Stimulated activated effector memory CD8-positive, alpha-beta T cell treated with anti-CD3 and anti-CD28 coated beads, Interleukin-12 subunit alpha, Interleukin-12 subunit beta, amount 100 ng/mL, for 72 hours (primary cell): ENCODE measurements around the gene ITPK1.
"Not testable (repeated sequence)": the region's sequence is repeated elsewhere in the genome, so short reads cannot be mapped to it uniquely, and the experiment has no call there.

Experiments
- ATAC-seq: fragments of 150-1000 bp; cut with Tn5 transposase; 2 replicates; pipeline ENCODE4 v1.10.0; 2021
- DNase-seq, 2 donors: peaks; one replicate each; pipeline ENCODE4 v3.0.0; 2021 to 2022; ENCODE audit warnings: low spot score in 2 of 2
- H3K27ac Mint-ChIP-seq: one replicate; pipeline ENCODE4 v1.8.0; 2022; ENCODE audit warnings: mild to moderate bottlenecking, mixed read lengths
- H3K36me3 Mint-ChIP-seq: one replicate; pipeline ENCODE4 v1.8.0; 2022; ENCODE audit warnings: mild to moderate bottlenecking, mixed read lengths
- H3K4me1 Mint-ChIP-seq: one replicate; pipeline ENCODE4 v1.8.0; 2022; ENCODE audit warnings: mixed read lengths
- H3K4me3 Mint-ChIP-seq: one replicate; pipeline ENCODE4 v1.8.0; 2022; ENCODE audit warnings: mild to moderate bottlenecking, mixed read lengths
- H3K9me3 Mint-ChIP-seq: one replicate; pipeline ENCODE4 v1.8.0; 2022; ENCODE audit warnings: mixed read lengths

Gene ITPK1

DNA sequence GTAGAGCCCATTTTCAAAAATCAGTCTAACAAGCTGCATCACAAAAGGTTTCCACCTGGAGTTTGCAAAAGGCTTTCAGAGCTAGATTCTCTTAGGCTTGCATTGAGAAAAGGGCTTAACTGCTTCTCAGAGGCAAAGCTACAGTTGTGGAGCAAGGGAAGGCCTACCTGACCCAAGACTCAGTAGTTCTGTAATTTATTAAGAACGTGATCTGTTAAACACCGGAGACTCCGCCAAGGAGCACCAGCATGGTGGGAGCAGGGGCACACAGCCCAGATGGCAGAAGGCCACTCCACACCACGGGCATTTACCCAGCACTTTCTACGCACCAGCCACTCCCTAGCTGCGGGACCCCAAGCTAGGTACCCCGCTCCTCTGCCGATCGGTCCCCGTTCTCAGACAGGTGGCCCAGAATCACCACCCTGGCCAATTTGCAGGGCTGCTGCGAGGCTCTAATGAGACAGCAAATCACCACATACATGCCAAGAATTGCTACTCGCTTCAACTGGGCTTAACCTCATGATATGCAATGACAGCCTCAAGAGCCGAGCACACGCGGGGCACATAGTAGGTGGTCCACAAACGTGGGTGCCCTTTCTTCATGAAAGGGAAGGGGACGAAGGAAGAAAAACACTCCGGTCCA, 1.5 kb downstream of the ITPK1 start:
- peak in 1 of 2 donors; percentile 55 for DNase-seq

DNA sequence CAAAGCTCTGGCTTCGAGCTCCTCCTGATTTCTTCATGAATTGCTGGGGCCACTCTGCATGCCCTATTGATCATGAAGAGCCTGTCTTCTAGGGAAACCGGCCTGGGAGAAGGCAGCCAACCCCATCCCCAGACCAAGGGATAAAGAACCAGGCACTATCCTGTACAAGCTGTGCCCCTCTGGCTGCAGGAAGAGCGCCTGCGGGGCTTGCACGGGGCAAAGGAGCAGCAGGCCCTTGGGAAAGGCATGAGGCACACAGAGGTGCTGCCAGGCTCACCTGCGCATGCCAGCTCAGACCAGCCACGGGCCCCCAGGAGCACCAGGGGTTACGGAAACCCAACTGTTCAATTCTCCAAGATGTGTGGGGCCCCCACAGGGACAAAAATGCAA, 2.1 kb downstream of the ITPK1 start:
- Mint-ChIP-seq H3K27ac (peak overlapping the region; percentile 75), H3K36me3 (no peaks in the 10 kb centered on the region), H3K9me3 (no peaks in the 10 kb centered on the region), H3K4me3 (peak overlapping the region; percentile 70), H3K4me1 (peaks cover 47% of the 10 kb centered on the region)
- DNase-seq (no peak), ATAC-seq (no peak)

More for the DNA sequence above, 1.5 kb downstream of the ITPK1 start:
- Mint-ChIP-seq H3K9me3 (no peaks in the 10 kb centered on the region), H3K4me1 (peaks cover 44% of the 10 kb centered on the region), H3K36me3 (no peaks in the 10 kb centered on the region), H3K27ac (peak overlapping the region; percentile 69), H3K4me3 (peak overlapping the region; percentile 70)
- no peak for ATAC-seq

DNA sequence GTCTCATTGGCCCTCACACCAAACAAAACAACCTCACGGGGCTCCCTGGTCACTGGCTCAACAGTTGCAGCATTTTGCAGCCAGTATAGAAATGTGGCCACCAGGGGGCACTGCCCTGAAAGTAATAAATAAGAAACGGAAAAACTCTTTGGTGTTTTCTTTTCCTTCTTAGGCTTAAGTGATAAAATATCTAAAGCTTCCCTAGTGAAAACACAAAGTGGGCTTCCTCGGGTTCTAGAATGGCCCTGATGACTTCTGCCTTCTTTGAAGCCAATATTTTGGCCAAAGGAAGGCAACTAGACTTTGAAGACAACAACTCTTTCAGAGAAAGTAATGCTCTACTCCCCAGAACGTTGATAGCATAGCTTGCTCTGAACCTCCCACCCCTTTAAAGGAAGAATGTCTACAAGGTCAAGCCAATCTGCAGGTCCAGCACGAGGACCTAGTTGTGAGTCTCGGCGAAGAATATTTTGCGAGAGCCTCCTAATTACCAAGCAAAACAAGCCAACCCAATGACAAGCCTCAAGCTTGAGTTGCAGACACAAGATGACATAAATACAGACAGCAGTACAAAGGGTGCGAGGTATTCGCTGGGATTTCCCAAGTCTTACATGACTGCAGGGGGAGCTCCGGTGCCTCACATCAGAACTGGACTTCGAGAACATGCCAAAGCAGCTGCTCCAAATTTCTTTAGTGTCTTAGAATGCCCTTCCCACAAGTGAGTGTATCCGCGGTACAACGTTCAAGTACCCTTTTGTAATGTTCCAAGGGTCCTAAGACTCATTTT, 2.6 kb downstream of the ITPK1 start:
- H3K4me3 Mint-ChIP-seq, result peak overlapping the region; percentile 70

DNA sequence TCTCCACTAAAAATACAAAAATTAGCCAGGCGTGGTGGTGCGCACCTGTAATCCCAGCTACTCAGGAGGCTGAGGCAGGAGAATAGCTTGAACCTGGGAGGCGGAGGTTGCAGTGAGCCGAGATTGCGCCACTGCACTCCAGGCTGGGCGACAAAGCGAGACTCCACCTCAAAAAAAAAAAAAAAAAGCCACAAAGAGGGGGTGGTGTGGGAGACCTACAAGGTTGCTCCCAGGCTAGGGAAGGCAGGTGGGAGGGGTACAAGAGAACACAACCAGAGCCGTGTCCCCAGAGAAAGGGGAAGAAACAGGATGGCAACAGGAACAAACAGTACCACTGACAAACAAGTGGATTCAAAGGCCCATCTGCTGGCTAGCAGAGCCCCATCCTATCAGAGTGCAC, 4.2 kb downstream of the ITPK1 start:
- not testable (repeated sequence) for DNase-seq, ATAC-seq, H3K4me3 Mint-ChIP-seq, H3K36me3 Mint-ChIP-seq, H3K9me3 Mint-ChIP-seq, H3K27ac Mint-ChIP-seq
- peaks cover 53% of the 10 kb centered on the region for H3K4me1 Mint-ChIP-seq

More for the DNA sequence above, 2.6 kb downstream of the ITPK1 start:
- Mint-ChIP-seq H3K27ac (peak overlapping the region; percentile 75), H3K36me3 (no peaks in the 10 kb centered on the region), H3K4me1 (peaks cover 52% of the 10 kb centered on the region), H3K9me3 (no peaks in the 10 kb centered on the region)
- DNase-seq (peak; percentile 63 to 90), ATAC-seq (peak; percentile 51)

DNA sequence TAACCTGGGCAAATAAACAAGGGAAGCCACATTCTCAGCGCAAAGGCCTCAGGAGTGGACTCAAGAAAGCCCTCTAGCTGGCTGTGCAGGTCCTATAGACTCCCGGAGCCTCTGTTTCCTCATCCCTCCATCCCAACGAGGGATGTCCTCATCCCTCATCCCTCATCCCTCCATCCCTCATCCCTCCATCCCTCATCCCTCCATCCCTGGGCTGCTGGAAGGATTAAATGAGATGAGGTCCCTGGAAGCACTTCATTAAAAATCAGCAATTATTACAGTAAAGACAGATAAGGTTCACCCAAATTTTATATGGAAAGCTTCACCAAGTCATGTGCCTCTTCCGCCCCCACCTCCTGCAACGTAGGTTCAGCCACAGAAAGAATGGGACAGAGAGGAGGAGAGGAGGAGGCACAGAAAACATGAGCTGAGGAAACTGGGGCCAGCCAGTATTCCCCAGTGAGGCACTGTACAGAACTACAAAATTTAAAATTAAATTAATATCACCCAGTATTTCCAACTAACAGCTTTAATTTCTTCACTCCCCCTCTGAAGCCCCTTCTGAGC, 4.8 kb downstream of the ITPK1 start:
- no peaks in the 10 kb centered on the region for H3K9me3 Mint-ChIP-seq
- H3K36me3 Mint-ChIP-seq, result no peaks in the 10 kb centered on the region
- H3K27ac Mint-ChIP-seq, result no peak overlapping the region
- DNase-seq, result no peak
- no peak for ATAC-seq
- peaks cover 49% of the 10 kb centered on the region for H3K4me1 Mint-ChIP-seq
- H3K4me3 Mint-ChIP-seq, result no peak overlapping the region

DNA sequence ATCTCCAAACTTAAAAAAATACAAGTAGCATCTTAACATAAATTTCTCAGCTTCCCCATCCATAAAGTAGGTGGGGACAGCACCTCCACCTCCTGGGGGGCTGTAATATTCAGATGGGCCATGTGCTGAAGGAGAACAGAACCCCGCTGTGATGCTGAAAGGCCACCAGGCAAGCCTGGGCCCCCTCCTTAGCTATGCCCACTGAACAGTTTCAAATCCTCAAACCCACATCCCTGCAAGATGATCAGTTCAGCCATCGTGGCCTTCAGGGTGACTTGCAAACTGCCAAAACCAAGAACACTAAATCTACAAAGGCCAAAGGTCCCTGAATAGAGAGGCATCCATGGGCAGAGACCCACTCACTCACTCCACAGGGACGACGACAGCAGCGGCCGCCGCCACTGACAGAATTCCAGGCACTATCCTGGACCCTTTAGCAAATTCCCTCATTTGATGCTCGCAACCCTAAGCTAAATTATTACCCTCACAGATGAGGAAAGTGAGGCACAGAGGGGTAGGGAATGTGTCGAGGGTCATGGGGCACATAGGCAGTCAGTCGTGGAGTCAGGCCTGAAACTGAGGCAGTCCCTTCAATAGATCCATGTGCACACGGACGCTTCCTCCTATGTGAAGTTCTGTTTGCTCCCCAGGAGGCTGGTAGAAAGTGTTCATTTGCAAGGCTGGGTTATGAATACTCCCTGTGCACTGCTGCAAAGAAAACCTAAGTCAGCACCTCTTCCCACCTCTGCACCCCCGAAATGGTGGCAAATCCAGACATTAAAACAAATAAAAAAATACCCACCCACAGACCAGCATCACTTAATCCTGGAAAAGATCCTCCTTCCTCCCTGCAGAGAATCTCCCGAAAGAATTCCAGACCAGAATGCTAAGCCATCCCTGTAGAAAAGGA, 5.9 kb downstream of the ITPK1 start:
- H3K36me3 Mint-ChIP-seq, result no peaks in the 10 kb centered on the region
- ATAC-seq (no peak), DNase-seq (no peak)
- H3K4me3 Mint-ChIP-seq, result no peak overlapping the region
- no peaks in the 10 kb centered on the region for H3K9me3 Mint-ChIP-seq
- no peak overlapping the region for H3K27ac Mint-ChIP-seq
- peaks cover 50% of the 10 kb centered on the region for H3K4me1 Mint-ChIP-seq

DNA sequence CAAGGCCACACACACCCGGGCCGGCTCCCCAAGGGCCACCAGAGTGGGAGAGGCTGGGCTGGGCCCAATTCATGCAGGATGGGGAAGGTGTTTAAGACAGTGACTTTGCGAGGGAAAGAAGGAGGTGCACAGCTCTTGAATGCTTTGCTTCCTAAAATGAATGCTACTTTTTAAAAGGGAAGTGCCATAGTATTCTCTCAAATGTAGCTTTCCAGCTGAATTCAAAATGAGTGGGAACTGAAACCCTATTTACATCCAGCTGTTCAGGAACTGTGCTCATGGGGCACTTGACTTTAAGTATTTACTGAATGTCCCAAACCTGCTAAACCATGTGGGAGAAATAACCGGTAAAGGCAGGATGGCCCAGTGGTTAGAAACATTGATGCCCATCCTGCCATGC, 7.6 kb downstream of the ITPK1 start:
- Mint-ChIP-seq H3K4me1 (peaks cover 53% of the 10 kb centered on the region), H3K9me3 (no peaks in the 10 kb centered on the region), H3K27ac (no peak overlapping the region), H3K4me3 (no peak overlapping the region), H3K36me3 (peaks cover 5% of the 10 kb centered on the region)
- no peak for DNase-seq
- ATAC-seq, result no peak

DNA sequence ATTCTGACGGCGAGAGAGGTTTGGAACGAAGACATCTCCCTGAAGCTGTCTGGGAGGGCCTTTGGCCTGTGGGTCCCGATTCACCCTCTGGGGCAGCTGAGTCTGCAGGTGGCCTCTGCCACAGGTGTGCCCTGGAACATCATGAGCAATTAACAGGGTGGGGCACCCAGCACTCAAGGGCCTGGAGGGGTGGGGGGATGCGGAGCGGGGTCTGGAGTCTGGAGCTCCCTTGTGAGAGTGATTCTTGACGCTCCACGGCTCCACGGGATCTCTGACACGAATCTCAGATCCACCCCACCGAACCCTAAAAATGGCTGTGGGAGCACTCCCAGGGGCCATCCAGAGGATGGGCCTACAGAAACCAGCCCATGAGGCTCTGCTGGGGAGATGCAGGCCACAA, 8.3 kb downstream of the ITPK1 start:
- Mint-ChIP-seq H3K4me1 (peaks cover 47% of the 10 kb centered on the region), H3K27ac (peak overlapping the region; percentile 26), H3K9me3 (no peaks in the 10 kb centered on the region), H3K4me3 (no peak overlapping the region), H3K36me3 (peaks cover 7% of the 10 kb centered on the region)
- no peak for ATAC-seq
- no peak for DNase-seq

DNA sequence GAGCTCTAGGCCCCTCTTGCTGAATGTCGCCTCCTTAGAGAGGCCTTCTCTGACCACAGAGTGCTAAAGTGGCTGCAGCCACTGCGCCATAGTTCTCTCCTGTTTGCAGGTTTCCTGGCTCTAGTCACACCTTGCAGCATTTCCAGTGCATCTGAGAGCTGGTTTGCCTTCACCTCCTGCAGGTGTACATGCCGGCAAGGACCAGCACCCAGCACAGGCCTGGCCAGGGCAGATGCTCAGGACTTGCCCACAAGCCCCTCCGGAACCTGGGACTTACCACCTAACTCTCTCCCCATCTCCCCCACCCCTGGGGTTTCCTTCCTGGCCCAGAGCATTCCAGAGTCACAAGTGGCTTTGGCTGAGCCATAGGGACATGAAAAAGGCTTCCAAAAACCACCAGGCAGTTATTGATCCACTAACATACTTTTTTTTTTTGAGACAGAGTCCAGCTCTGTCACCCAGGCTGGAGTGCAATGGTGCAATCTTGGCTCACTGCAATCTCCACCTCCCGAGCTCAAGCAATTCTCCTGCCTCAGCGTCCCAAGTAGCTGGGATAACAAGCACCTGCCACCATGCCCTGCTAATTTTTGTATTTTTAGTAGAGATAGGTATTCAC, 9.1 kb downstream of the ITPK1 start:
- DNase-seq (no peak), ATAC-seq (no peak)
- Mint-ChIP-seq H3K4me3 (no peak overlapping the region), H3K36me3 (peaks cover 7% of the 10 kb centered on the region), H3K9me3 (no peaks in the 10 kb centered on the region), H3K4me1 (peaks cover 47% of the 10 kb centered on the region), H3K27ac (peak overlapping the region; percentile 26)

DNA sequence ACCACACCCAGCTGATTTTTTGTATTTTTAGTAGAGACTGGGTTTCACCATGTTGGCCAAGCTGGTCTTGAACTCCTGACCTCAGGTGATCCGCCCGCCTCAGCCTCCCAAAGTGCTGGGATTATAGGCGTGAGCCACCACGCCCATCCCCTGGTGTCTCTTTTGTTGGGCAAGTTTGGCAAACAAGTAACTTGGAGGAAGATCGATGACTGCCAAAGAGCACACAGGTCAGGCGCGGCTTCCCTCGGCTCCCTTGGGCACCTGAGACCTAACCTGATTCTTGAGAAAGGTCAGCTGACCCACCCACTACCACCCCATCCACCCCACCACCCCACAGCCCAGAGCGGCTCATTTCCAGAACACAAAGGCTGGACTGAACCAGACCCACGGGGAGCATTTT, 9.9 kb downstream of the ITPK1 start:
- H3K36me3 Mint-ChIP-seq, DNase-seq, ATAC-seq, H3K4me3 Mint-ChIP-seq, H3K9me3 Mint-ChIP-seq, H3K27ac Mint-ChIP-seq: not testable (repeated sequence)
- H3K4me1 Mint-ChIP-seq, result peaks cover 51% of the 10 kb centered on the region

DNA sequence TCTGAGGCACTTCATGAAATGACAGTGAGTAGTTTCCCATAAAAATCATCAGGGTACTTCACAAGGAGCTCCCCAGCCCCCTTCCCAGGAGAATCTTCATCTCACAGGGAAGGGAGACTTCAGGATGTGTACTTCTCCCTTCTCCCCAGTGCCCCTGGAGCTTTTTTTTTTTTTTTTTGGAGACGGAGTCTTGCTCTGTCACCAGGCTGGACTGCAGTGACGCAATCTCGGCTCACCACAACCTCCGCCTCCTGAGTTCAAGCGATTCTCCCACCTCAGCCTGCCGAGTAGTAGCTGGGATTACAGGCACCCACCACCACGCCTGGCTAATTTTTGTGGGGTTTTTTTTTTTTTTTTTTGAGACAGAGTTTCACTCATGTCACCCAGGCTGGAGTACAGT, 10.4 kb downstream of the ITPK1 start:
- ATAC-seq (no peak), DNase-seq (no peak)
- Mint-ChIP-seq H3K4me3 (no peak overlapping the region), H3K36me3 (peaks cover 7% of the 10 kb centered on the region), H3K27ac (peak overlapping the region; percentile 97), H3K9me3 (no peaks in the 10 kb centered on the region), H3K4me1 (peaks cover 55% of the 10 kb centered on the region)

DNA sequence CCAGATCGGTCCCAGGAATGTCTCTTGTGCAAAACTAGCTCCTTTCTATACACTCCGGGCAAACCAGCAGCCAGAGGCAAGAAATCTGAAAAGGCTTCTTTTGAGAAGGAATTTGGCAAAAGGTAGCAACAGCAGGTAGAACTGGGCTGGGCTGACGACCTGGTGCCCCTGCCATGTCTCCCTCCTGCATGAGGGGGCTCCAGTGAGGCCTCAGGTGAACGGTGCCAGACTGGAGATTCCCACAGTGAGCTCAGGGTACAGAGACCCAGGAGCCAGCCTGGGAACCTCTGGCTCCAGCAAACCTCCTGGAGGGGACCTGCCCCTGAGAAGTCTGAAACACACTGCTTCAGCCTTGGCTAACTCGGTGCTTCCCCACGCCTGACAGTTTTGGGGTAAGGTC, 10.8 kb downstream of the ITPK1 start:
- Mint-ChIP-seq H3K4me3 (no peak overlapping the region), H3K36me3 (peaks cover 7% of the 10 kb centered on the region), H3K9me3 (no peaks in the 10 kb centered on the region), H3K4me1 (peaks cover 55% of the 10 kb centered on the region), H3K27ac (peak overlapping the region; percentile 97)
- DNase-seq (no peak), ATAC-seq (no peak)

DNA sequence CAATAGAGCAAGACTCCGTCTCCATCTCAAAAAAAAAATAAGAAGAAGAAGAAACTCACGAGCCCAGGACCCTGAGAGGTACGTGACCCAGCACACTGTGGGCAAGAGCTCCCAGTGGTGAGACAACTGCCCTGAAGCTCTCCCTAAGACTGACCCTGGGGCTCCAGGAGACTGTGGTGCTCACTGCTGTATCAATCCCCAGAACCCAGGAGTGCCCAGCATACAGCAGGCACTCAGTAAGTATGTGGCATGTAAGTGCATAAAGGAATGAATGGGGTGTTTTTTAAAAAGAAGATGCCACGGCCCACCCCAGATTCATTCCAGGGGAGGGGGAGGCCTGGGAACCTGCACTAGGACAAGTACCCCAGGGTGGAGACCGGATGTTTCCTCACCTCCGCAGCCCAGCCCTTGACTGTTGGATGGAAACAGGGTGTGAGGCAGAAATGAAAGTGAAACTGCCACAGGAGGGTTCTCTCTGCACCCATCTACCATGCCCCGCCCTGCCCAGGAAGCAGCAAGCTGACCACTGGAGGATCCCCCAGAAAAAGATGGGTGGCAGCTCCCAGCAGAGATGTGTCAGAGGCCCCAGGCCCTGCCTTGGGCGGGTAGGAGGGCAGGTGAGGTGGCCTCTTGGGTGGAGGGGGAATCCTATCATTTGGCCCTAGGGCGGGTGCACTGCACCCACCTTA, 12.2 kb downstream of the ITPK1 start:
- Mint-ChIP-seq H3K4me1 (peaks cover 48% of the 10 kb centered on the region), H3K4me3 (peak overlapping the region; percentile 78), H3K27ac (peak overlapping the region; percentile 97), H3K36me3 (peaks cover 7% of the 10 kb centered on the region), H3K9me3 (no peaks in the 10 kb centered on the region)
- DNase-seq (peak; percentile 35 to 84), ATAC-seq (peak; percentile 96)

DNA sequence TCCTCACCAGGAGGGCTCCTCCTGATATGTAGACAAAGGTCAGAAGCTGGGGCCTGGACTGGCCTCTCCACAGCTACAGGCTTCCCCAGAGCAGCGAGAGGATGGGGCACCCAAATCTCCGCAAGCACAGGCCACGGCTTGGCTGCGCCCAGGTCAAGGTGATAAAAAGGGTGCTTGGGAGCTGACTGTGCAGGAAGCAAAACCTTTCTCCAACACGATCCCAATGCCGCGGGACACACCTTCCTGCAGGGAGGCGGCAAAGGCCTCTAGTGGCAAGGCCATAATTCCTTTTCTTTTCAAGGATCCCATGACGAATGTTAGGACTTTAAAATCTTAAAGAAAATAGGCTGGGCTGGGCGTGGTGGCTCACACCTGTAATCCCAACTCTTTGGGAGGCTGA, 13.6 kb downstream of the ITPK1 start:
- Mint-ChIP-seq H3K27ac (no peak overlapping the region), H3K9me3 (no peaks in the 10 kb centered on the region), H3K4me1 (peaks cover 46% of the 10 kb centered on the region), H3K36me3 (peaks cover 7% of the 10 kb centered on the region), H3K4me3 (no peak overlapping the region)
- DNase-seq (no peak), ATAC-seq (no peak)
